DND-41 (cell line): ENCODE data around the gene SLBP.

Source experiments
- CTCF ChIP-seq: IDR thresholded peaks from 2 replicates; pipeline ENCODE4 v1.5.1; 2012; ENCODE audit warnings: borderline replicate concordance, low read length, moderate library complexity, mild to moderate bottlenecking; ENCODE audit not compliant: poor library complexity, severe bottlenecking; ENCODE audit errors: extremely low read depth
- EZH2 ChIP-seq: IDR thresholded peaks from 3 replicates; pipeline ENCODE4 v1.6.1; 2012; ENCODE audit warnings: borderline replicate concordance, low read depth, mild to moderate bottlenecking, moderate library complexity, low read length, inconsistent platforms; ENCODE audit not compliant: severe bottlenecking

GRCh38 chr4:1705732-1706131 is 6.4 kb downstream of the SLBP start:
- TF ChIP-seq CTCF (no peak), EZH2 (no peak)
